ENCODE data around the gene ZNF536. TPM values are rescaled to one million over a fixed set of nuclear protein-coding genes. Genes with fewer than 3 reads are reported as not detected.
"Not testable (repeated sequence)": the region's sequence is repeated elsewhere in the genome, so short reads cannot be mapped to it uniquely, and the experiment has no call there.

The ZNF536 gene
- total RNA-seq, 1 donor from 2014 or later = 0.75 TPM

- DNase-seq (ENCODE audit: low read depth) = no peak
Observed at GRCh38 chr19:30341611-30342201, 30.5 kb upstream of the ZNF536 start.

- DNase-seq (ENCODE audit: low read depth) = no peak
Observed at GRCh38 chr19:30342901-30343300, 29.3 kb upstream of the ZNF536 start.

DNA sequence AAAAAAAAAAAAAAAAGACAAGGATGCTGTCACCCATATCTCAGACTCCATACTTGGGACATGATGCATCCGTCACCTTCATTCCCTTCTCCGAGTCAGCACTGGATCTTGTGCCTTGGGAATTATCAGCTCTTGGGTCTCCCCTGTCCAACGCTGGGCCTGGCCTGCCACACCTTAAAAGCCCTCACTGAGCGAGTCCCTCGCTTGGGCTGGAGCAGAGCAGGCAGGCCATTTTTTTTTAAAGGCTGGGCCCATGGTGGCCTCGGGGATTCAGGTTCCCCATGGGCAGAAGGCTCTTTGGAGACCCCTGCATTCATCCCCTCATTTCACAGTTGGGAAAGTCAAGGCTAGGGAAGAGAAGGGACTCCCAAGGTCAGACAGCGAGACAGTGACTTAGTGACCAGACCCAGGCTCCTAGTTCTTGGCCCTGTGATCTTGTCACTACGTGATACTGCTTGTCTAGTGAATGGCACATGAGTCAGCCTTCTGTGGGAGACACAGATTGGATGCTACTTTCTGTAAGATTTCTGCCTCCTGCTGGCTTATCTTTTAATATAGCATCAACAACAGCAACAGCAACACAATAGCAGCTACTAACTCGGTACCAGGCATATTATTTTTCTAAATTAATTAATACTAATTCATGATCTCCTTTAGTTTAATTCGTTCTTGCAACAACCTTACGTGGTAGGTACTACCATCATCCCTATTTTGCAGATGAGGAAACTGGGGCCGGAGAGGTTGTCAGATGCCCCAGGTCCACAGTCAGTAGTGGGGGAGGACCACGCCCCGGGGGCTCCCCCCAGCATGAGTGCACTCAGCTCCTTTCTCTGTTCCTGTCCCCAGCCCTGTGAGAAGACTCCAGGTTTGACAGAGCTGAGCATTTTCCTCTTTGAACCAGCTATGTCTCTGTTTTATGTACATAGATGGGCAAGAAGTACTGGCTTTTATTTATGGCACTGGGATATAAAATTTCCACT lies 27.4 kb upstream of the ZNF536 start:
- DNase-seq (ENCODE audit: low read depth) = no peak

- no peak for DNase-seq (ENCODE audit: low read depth)
Observed at GRCh38 chr19:30345686-30346085, 26.5 kb upstream of the ZNF536 start.

- DNase-seq (ENCODE audit: low read depth) = not testable (repeated sequence)
Observed at GRCh38 chr19:30346468-30346867, 25.7 kb upstream of the ZNF536 start.

DNA sequence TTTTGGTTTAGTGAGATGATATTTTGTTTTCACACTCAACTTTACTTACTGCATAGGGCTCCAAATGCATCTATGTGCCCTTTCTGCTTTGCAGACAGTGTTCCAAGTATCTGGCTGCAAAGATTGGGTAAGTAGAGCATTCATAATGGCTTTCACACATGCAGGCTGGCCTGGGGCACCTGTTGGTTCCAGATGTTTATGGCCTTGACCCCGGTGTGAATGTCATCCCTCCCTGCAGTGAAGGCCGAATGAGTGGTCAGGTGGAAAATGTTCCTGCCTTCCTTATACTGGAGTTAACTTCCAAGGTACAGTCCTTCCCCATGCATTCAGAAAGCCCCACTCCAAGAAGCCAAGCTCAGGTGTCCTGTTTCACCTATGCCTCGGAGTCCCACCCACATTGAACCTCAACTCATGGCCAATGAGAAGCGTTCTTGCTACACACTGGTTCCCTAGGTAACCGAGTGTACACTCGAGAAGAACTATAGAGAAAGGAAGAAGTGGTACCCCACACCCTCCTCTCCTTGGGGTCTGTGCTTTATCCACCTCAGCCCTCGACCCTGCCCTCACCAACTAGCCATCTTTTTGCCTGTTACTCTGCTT lies 23.0 kb upstream of the ZNF536 start:
- DNase-seq (ENCODE audit: low read depth) = no peak

- DNase-seq (ENCODE audit: low read depth) = no peak
Observed at GRCh38 chr19:30350692-30351663, 21.2 kb upstream of the ZNF536 start.

GRCh38 chr19:30351774-30352173 lies 20.4 kb upstream of the ZNF536 start:
- DNase-seq (ENCODE audit: low read depth) = no peak

DNA sequence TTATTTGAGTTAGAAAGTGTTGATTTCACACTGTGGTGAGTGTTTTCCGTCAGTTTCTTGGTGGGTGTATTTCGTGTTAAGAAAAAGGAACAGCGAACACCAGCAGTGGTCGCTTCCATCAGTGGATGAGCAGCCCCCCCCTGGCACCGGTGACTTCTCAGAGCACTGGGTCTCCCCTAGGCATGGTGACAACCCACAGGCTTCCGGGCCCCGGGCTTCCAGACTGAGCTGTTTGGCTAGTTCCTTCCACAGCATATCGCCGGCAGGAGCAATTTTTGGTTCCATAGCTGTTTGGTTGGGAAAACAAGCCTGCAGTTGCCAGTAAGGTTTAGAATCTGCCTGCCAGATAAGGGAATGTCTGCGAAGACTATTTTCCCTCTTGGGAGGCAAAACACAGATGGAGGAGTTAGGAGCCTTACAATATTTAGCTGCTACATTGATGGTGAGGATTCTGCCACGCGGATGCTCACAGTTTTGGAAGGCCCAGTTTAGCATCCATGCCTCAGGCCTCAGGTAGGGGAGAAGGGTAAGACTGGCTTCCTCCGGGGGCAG lies 18.7 kb upstream of the ZNF536 start:
- no peak for DNase-seq (ENCODE audit: low read depth)

DNA sequence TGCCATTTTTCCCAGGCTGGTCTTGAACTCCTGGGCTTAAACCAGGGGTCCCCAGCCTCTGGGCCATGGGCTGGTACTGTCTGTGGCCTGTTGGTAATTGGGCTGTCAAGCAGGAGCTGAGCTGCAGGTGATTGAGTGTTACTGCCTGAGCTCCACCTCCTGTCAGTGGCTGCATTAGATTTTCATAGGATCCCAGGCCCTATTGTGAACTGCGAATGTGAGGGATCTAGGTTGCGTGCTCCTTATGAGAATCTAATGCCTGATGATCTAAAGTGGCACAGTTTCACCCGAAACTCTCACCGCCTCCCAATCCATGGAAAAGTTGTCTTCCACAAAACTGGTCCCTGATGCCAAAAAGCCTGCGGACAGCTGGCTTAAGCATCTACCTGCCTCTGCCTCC lies 16.6 kb upstream of the ZNF536 start:
- no peak for DNase-seq (ENCODE audit: low read depth)

DNA sequence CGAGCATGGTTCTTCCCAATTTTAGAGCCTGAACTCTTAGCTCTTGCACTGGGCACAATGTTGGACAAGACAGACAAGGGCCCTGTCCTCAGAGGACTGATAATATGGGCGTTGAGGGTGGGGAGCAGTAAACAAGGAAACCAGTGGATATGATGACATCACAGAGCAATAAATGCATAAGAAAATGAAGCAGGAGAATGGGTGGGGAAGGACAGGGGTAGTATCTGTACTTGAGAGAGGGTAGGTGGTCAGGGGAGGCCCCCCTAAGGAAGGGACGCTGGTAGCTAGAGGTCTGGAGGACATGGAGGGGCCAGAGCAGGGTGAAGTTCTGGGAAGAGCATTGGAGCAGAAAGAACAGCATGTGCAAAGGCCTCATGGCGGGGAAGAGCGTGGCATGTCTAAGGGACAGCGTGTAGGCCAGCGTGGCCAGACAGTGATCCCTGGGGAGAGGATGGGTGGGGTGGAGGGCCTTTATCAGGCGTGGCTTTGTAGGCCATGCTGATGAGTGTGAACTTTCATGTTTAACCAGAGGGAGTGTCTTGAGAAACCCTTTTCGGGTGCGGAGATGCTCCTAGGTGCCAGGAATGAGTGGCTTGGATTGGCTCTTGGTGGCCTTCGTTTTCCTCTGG lies 15.1 kb upstream of the ZNF536 start:
- DNase-seq (ENCODE audit: low read depth) = no peak

GRCh38 chr19:30357580-30357954 lies 14.6 kb upstream of the ZNF536 start:
- no peak for DNase-seq (ENCODE audit: low read depth)

- DNase-seq (ENCODE audit: low read depth) = no peak
Observed at GRCh38 chr19:30358319-30358718, 13.9 kb upstream of the ZNF536 start.

DNA sequence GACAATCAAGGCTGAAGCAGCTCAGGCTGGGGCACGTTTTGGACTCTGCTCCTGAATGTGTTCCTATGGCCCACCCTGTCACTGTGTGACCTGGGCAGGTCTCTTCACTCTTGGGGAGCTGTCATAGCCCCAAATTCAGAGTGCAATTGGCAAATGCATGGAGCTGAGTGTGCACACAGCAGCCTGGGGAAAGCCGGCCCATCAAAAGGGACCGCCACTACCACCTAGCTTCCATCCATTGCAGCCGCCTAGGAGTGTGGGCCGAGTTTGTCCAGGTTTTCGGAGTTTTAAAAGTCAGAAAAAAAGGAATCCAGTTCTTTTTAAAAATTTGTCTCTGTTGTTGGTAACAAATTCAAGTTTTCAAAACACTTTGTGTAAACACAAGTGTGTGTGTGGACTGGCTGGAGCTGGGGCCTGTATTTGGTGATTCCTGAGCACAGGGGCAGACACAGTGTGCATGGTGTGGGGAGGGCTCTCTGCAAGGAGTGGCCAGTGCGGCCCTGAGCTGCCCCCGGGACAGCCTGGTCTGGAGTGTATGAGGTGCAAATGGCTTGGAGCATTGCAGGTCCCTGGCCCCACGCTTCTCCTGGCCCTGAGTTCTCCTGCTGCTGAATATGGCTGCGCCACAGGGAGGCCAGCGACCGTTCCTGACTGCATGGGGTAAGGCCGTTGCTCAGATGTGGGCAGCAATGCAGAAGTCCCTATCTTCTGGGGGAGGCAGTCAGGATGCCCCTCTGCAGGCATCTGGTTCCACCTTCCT lies 13.2 kb upstream of the ZNF536 start:
- DNase-seq (ENCODE audit: low read depth) = no peak

GRCh38 chr19:30359936-30360335 lies 12.2 kb upstream of the ZNF536 start:
- DNase-seq (ENCODE audit: low read depth) = no peak

GRCh38 chr19:30360376-30361106 lies 11.6 kb upstream of the ZNF536 start:
- DNase-seq (ENCODE audit: low read depth) = no peak

- DNase-seq (ENCODE audit: low read depth) = no peak
Observed at GRCh38 chr19:30361107-30361447, 11.1 kb upstream of the ZNF536 start.

- DNase-seq (ENCODE audit: low read depth) = no peak
Observed at GRCh38 chr19:30361721-30362120, 10.5 kb upstream of the ZNF536 start.

DNA sequence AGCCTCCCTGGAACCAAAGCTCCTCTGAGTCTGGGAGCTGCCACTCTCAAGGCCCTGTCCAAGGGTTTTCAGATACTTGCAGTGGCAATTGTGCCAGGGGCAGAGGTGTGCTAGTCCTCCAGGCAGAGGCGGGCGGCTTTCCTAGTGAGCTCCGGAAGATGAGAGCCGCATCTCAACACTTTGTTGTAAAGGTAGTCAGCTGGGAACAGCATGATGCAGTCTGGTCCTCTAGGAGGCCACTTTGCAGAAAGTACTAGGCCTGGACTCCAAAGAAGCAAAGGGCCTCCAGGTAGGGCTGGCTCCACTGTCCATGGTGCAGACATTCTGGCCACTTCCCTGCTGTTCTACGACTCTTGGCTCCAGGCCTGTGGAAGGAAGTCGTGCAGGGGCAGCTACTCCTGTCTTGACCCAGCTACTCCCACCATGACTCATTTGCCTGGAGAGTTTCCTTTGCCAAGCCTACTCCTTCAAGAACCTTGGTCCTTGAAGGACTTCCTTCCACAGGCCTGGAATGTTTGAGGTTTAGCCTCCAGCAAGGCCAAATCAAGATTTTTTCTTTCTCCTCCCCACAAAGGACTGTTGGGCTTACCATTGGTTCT lies 9.9 kb upstream of the ZNF536 start:
- no peak for DNase-seq (ENCODE audit: low read depth)
